MM.1S (cell line): ENCODE measurements around the gene OGDHL.

Experiments used
- CTCF ChIP-seq: fragments of 300-600 bp; sonication (generic); IDR thresholded peaks from 2 replicates; pipeline ENCODE4 v1.5.1; 2016; ENCODE audit warnings: antibody characterized with exemption, low read length, mixed read lengths
- EZH2 ChIP-seq: fragments of 300-600 bp; sonication (generic); optimal IDR thresholded peaks from 2 replicates; pipeline ENCODE3; 2017; ENCODE audit warnings: low read depth, mild to moderate bottlenecking, antibody characterized with exemption, low read length, mixed read lengths

GRCh38 chr10:49688920-49689319 lies 73.2 kb downstream of the OGDHL start:
- TF ChIP-seq CTCF (no peak), EZH2 (no peak)
